GM18526 (cell line): ENCODE measurements around the gene FYB2.

Experiments used
- POLR2A ChIP-seq: IDR thresholded peaks from 3 replicates; pipeline ENCODE4 v1.6.1; 2011; ENCODE audit not compliant: insufficient read length; ENCODE audit errors: extremely low read depth

The FYB2 gene

GRCh38 chr1:56837244-56837939 lies 18.2 kb upstream of the FYB2 start:
- TF ChIP-seq POLR2A = no peak

GRCh38 chr1:56836359-56836758 lies 17.2 kb upstream of the FYB2 start:
- no peak for TF ChIP-seq POLR2A

DNA sequence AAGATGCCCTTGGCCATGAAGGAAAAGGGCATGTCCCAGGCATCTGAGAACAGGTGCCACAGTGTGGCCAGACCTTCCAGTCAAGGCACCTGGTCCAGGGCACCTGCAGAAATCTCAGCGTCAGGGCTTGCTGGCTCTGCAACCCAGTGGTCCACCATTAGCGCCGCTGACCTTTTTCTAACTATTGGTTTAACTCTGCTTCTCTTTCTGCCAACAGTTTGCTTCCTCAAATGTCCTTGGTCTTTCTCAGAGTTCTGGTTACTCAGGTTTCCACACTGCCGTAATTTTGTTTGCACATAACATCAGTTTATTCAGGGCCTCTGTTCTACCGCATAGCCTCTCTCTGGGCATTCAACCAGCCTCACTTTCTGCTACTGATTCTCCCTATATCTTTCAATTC lies 16.5 kb upstream of the FYB2 start:
- TF ChIP-seq POLR2A = no peak

DNA sequence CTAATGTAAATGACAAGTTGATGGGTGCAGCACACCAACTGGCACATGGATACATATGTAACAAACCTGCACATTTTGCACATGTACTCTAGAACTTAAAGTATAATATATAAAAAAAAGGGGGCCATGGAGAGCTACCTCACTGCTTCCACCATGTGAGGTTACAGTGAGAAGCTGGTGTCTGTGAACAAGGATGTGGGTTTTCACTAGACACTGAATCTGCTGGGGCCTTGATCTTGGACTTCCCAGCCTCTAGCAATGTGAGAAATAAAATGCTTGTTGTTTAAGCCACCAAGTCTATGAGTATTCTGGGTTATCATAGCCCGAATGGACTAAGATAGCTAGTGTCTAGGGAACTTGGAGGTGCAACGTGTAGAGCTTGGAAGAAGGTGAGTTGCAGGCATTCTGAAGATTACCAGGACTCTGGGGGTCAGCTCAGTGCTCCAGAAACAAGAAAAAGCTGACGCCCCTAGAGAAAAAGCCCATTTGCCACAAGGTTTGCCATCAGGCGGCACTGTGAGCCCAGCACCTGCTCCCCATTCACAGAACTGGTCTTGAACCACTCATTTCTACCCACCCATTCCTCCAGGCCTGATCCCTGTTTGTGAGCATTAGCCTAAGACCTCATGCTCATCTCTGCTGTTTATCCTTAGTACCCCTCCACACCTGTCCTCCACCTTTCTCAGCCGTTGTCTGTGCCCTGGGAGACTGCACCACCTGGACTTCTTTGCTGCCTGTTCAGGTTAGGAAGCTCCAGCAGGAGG lies 15.1 kb upstream of the FYB2 start:
- TF ChIP-seq POLR2A = no peak

DNA sequence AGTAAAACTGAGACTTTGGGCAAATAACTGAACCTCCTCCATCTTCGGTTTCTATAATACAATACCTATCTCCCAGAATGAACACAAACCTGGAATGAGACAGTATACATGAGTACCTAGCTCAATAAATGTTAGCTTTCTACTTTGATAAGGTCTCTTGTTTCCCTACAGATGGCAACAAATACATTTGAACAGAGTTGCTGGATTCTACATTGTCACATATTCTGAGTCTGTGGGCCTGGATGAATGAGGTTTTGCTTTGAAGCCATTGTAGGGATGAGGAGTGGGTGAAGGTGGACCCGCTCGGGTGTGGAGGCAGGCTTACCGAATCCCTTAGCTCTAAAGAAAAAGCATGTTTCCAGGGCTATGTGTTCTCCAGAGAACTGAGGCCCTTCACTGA lies 13.9 kb upstream of the FYB2 start:
- no peak for TF ChIP-seq POLR2A

DNA sequence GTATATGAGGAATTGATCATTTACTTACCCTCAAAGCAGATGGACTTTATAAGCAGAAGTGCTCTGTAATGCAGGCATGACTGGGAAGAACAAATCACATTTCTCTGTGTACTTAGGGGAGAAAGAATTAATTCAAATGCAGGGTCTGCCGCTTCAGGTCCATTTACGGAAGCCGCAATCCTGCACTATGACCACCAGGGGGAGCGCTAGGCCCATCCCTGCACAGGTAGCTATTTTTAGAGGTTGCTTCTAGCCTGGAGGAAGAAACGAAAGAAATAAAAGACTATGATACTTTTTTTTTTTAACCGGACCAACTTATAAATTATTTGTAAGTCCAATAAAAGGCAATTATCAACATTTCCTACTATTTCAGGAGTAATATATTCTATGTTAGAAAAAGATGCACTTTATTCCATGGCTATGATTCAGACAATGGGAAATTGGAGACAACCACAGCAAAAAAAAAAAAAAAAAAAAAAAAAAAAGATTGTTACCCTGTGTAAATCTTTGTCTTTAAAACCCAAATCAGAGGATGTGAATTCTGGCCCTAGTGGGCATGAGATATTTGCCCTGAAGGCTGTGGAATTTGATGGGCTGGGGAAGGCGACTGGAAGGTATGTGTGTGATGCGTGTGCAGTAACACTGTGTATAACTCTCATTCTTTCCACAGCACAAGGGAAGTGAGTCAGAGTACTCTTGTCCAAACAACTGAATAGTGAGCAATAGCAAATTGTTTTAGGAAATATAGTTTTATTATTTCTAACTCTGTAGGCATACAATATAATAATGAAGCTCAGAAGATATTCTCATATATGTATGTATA lies 12.9 kb upstream of the FYB2 start:
- TF ChIP-seq POLR2A = no peak

- no peak for TF ChIP-seq POLR2A
Observed at GRCh38 chr1:56830052-56830451, 10.8 kb upstream of the FYB2 start.

DNA sequence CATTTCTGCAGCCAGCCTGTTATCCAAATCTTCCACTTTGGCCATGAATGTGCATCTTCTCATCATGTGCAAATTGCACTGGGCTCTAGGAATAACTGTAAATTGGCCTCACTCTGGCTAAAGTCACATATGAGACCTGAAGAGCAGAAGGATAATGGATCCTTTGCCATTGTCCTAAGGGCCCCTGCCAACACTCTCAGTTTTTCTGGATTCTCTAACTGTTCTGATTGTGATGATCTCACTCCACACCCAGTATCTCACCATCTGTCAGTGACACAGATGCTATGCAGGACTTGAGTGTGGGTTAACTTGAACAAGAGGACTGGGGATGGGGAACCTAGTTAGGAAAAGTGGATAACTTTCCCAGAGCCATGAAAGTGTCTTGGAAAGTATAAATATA lies 8.5 kb upstream of the FYB2 start:
- no peak for TF ChIP-seq POLR2A

GRCh38 chr1:56825436-56825835 lies 6.2 kb upstream of the FYB2 start:
- no peak for TF ChIP-seq POLR2A

DNA sequence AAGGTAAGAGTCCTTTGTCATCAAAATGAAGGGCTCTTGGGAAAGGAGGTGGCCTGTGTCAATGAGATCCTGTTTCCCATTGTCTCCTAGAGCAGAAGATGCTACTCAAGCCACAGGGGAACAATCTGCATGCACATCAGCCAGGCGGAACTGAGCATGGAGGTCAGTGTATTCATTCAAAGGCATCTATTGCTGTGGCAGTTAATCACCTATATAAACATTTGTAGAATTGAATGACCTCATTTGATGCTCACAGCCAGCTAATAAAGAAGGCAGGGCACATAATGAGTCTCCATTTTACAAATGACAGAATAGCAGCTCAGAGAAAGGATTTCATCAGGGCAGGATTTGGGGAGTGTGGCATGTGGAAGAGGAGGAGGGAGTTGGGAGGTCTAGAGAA lies 5.7 kb upstream of the FYB2 start:
- TF ChIP-seq POLR2A = no peak

DNA sequence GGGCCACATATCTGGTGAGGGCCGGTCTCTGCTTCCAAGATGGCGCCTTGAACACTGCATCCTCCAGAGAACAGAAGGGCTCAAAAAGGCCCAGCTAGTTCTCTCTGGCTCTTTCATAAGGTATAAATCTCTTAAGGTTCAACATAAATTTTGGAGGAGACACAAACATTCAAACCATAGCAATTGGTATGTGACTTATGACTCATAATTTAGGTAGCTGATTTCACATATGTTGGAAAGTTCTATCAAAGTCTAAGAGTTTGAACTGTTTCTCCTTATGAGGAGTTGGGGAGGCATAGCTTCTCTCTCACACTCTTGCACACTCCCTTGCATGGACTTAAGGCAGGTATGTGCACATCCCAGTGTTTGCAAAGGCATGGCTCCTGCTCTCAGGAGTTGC lies 5.1 kb upstream of the FYB2 start:
- no peak for TF ChIP-seq POLR2A

GRCh38 chr1:56821462-56821797 lies 2.2 kb upstream of the FYB2 start:
- TF ChIP-seq POLR2A = no peak

DNA sequence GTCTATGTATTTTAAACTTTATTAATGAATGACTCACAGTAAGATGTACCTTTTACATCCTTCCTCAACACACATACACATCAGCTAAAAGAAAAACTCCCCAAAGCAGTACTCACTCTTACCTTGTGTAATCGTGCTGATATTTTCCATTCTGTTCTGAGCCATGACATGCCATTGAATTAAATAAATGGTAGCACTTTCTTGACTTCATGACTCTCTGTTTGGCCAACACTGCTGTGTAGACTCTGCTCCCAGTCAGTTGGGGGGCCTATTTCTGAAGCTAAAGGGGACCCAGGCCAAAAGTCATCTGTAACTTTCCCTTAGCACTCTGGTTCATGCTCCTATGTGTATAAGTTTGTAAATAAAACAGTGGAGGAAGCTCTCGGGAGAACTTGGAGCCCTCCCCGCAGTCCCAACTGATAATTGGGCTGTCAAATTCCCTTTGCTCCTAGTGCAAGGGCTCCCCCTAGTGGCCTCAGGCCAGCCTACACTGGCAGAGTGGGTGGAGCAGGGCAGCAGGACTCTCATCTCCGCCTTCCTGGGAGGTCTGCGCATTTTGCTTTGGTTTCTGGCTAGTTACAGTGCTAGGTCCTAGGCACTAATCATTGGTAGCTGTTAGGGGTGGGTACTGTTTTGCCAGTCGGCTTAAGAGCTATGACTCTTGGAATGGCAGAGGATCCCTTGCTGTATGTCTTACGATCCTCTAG lies 1.7 kb upstream of the FYB2 start:
- TF ChIP-seq POLR2A = no peak

DNA sequence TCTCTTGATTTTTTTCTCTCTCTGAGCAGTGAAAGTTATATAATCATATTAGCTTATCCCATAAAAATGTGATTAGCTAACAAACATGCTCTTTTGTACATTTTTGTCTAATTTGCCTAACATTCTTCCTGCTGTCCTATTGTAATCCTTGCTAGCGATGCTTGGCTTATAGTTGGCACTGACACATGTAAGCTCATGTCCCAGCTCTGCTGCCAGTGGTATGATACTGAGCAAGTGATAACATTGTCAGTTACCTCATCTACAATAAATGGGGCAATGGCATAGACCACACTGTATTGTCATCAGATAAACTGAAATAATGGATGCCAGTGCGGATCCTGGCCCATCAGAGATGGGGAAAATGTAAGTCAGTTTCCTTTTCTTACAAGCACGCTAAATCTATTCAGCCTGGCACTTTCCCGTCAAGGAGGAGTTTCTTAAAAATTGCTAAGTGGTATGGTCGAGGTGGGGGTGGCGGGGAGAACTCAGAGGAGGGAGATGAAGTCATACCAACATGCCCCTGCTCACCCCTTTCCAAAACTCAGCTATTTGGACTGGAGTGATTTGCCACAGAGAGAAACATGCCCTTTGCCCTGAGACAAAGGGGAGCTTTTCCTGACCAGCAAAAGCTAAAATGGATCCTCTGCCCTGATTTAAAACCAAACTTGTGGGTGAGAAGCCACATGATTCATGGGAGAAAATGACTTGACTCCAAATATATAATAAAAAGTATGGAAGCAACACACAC lies 1.3 kb downstream of the FYB2 start:
- TF ChIP-seq POLR2A = no peak

DNA sequence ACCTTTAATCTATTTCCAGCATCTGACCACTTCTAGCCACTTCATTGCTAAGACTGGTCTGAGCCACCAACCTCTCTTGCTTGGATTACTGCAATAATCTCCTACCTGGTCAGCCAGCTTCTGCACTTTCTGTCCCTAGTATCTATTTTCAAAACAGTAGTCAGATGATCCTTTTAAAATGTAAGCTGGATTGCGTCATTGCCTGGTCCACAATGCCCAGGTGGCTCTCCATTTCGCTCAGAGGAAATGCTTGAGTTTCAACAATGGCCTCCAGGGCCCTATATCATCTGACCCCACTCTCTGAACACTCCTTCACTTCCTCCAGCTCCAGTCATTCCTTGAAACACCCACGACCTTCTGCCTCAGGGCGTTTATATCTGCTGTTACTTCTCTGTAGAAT lies 2.3 kb downstream of the FYB2 start:
- TF ChIP-seq POLR2A = no peak

DNA sequence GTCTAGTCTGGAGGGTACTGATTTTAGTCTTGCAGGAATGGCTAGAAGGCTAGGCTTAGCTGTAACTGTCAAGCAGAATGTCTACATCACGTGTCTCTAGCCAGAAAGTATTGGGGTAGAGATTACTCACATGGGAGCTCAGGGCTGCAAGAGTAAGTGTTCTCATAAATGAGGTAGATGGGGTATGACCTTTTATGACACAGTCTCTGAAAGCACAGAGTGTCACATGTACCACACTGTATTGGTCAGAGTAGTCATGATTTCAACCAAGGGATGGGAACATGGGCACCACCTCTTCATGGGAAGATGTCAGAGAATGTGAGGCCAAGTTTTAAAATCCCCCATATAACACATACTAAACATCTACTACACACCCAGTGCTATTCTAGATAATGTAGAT lies 2.9 kb downstream of the FYB2 start:
- no peak for TF ChIP-seq POLR2A
